GM12801 (cell line): ENCODE results near the gene ITSN1.

Experiments
- TF ChIP-seq, protein P1 (sequence below): IDR thresholded peaks from one replicate; pipeline ENCODE4 v1.5.1; 2011; ENCODE audit warnings: control low read depth; ENCODE audit not compliant: insufficient read length; ENCODE audit errors: extremely low read depth

The ITSN1 gene

DNA sequence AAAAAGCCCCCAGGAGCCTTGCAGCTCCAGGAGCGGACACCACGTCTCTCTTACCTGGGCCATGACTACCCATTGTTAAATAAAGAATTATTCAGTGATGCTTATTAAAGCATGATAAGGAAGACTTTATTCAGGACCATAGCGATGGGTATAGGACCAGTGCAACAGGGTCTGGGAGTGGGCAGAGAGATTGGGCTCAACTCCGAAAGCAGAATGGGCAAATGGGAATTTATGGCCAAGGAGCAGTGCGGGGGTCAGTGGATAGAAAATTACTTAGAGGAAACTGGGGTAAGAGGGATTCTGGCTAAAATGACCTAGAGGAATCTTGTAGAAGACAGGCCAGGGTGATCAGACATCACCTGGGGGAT is 273.9 kb downstream of the ITSN1 start:
- TF ChIP-seq, protein P1, sequence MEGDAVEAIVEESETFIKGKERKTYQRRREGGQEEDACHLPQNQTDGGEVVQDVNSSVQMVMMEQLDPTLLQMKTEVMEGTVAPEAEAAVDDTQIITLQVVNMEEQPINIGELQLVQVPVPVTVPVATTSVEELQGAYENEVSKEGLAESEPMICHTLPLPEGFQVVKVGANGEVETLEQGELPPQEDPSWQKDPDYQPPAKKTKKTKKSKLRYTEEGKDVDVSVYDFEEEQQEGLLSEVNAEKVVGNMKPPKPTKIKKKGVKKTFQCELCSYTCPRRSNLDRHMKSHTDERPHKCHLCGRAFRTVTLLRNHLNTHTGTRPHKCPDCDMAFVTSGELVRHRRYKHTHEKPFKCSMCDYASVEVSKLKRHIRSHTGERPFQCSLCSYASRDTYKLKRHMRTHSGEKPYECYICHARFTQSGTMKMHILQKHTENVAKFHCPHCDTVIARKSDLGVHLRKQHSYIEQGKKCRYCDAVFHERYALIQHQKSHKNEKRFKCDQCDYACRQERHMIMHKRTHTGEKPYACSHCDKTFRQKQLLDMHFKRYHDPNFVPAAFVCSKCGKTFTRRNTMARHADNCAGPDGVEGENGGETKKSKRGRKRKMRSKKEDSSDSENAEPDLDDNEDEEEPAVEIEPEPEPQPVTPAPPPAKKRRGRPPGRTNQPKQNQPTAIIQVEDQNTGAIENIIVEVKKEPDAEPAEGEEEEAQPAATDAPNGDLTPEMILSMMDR, result no peak

DNA sequence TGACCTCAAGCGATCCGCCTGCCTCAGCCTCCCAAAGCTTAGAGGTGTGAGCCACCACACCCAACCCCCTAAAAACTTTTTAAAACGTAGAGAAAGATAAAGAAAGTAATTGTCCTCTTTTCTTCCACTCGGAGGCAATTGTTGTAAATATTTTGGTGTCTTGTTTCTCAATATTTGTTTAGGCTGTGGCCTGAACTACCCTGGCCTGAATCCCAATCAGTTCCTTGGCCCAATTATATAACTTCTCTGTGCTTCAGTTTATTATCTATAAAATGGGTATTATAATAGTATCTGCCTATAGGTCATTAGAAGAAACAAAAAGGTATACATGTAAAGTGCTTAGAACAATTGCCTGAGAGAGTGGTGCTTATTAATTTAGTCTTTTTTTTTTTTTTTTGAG is 275.1 kb downstream of the ITSN1 start:
- TF ChIP-seq, protein P1, result no peak

DNA sequence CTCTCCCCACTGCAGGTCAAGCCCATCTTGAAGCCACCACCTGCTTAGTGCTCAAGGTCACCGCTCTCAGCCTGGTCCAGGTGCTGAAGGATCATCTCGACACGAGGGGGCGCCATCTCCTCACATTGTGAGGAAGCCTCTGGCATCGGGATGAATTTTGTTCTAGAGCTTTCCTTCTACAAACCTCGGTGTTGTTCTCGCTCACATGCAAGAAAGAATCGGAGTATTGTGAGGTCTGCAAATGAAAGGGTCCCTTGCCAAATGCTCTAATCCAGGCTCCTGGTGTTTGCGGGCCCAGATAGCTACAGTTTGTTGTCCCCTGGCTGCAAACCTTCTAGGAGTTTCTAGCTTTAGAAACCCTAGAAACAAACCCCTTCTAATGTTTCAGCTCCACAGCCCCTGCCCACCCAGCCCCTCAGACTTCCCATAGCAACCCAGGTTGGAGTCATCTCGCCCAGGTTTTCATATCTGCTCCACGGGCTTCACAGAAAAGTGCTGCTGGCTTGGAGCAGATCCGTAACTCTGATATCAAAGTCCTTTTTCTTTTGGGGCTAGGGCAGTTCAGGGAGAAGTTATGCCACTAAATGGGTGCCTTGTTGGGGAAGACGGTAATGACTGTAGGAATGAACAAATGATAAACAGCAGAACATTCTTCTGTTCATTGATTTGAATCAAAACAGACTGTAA is 281.9 kb downstream of the ITSN1 start:
- TF ChIP-seq, protein P1, result no peak

DNA sequence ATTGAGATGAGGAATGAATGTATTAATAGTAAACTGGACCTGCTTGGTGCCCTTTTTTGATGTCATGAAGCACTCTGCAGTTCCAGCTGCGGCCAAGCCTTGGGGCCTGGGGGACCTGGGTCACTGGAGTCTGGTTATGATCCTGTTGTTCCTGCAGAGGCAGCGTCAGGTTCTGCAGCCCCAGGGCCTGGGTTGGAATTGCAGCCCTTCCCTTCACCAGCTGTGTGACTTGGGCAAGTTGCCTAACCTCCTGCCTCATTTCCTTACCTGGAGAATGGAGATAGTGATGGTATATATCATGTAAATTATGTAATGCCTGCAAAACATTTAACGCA is 282.4 kb downstream of the ITSN1 start:
- TF ChIP-seq, protein P1, result no peak

DNA sequence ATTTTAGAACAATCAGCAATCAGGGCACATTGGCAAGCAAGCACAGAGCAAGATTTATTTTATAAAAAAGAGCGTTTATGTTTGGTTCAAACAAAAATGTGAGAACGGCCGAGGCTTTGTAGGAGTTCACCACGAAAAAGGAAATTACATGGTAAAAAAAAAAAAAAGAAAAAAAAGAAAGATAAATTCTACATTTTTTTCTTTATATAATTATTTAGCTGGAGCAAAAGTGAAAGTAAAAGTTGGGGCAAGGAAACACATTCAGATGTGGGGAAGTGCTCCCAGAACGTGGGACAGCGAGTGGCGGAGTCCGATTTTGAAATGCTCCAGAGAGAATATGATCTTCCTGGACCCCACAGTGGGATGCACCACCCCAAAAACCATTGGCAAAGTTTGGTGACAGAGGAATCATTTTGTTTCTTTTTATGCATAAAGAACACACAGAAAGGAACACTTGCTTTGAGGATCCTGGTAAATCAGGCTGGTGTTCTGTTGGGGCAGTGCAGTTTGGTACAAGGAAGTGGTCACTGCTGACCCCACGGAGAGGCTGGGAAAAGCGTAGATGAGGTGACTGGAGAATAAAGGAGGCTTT is 289.6 kb downstream of the ITSN1 start:
- TF ChIP-seq, protein P1, result no peak

DNA sequence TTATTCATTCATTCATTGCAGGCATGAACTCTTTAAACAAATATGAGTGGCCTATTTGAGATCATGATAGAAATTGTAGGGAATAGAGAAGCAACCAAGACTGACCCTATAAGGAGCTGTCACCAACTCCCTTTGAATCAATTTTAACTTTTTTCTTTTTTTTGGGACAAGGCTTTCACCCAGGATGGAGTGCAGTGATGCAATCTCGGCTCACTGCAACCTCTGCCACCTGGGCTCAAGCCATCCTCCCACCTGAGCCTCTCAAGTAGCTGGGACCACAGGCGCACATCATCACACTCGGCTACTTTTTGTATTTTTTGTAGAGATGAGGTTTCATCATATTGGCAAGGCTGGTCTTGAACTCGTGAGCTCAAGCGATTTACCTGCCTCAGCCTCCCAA is 290.4 kb downstream of the ITSN1 start:
- TF ChIP-seq, protein P1, result no peak

DNA sequence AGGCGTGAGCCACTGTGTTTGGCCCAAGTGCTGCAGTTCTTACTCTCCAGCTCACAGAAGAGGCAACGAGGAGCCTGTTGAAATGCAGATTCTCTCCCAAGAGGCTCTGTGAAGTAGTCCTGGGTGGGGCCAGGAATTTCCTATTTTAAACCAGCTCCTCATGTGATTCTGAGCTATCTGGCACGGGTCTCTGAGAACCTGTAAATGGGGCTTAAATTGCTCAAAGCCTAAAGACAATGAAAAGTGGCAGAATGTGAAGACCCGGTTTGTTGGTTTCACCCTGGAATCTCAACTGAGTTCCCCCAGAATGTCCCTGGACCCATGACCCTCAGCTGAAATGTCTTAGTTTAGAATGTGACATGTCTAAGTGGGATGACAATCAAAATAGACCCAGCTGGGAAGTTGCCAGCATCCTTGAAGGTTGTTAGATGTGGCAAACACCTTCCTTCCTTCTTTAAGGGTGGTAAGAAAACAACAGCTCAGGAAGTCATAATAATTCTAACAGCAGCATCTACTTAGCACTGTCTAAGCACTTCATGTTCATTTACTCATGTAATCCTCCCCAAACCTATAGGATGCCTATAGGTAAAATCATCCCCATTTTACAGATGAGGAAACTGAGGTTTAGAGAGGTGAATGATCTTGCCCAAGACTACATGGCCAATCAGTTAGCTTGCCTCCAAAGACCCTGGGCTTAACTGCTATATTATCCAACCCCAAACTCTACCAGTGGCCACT is 294.2 kb downstream of the ITSN1 start:
- TF ChIP-seq, protein P1, result no peak
